Neural cell (in vitro differentiated cells): Measurements from ENCODE around the gene ROBO1.

Experiments
- CTCF ChIP-seq: fragments of 450-650 bp; IDR thresholded peaks from 2 replicates; pipeline ENCODE4 v1.5.1; 2014; ENCODE audit warnings: antibody characterized with exemption, mild to moderate bottlenecking, moderate library complexity; ENCODE audit not compliant: poor library complexity, severe bottlenecking
- EP300 ChIP-seq: fragments of 450-650 bp; conservative IDR thresholded peaks from 2 replicates; pipeline ENCODE4 v1.6.1; 2014; ENCODE audit warnings: antibody characterized with exemption, mild to moderate bottlenecking, moderate library complexity; ENCODE audit not compliant: poor library complexity, severe bottlenecking
- EZH2 ChIP-seq: fragments of 200-600, 300-800 bp; shearing (Covaris generic), sonication (generic); IDR thresholded peaks from 2 replicates; pipeline ENCODE4 v1.6.1; 2014; ENCODE audit warnings: antibody characterized with exemption, low read length, borderline replicate concordance, mild to moderate bottlenecking; ENCODE audit not compliant: insufficient read depth, poor library complexity, severe bottlenecking
- POLR2AphosphoS5 ChIP-seq: IDR thresholded peaks from 2 replicates; pipeline ENCODE4 v1.6.1; 2012
- RAD21 ChIP-seq: fragments of 450-650 bp; conservative IDR thresholded peaks from 2 replicates; pipeline ENCODE4 v1.6.1; 2014; ENCODE audit warnings: antibody characterized with exemption, mild to moderate bottlenecking, moderate library complexity
- REST ChIP-seq: IDR thresholded peaks from 2 replicates; pipeline ENCODE4 v1.6.1; 2012; ENCODE audit warnings: borderline replicate concordance
- SMC3 ChIP-seq: fragments of 450-650 bp; conservative IDR thresholded peaks from 2 replicates; pipeline ENCODE4 v1.6.1; 2014; ENCODE audit warnings: antibody characterized with exemption, mild to moderate bottlenecking, moderate library complexity; ENCODE audit not compliant: poor library complexity
- TAF1 ChIP-seq: IDR thresholded peaks from 2 replicates; pipeline ENCODE4 v1.6.1; 2012; ENCODE audit warnings: low read depth

- TF ChIP-seq CTCF (no peak), EZH2 (no peak), POLR2AphosphoS5 (no peak), TAF1 (no peak), REST (no peak), SMC3 (no peak), RAD21 (no peak), EP300 (no peak)
Observed at GRCh38 chr3:79473993-79474392, 293.8 kb downstream of the ROBO1 start.
